Measurements from ENCODE around the gene HGFAC.

The HGFAC gene

GRCh38 chr4:3441501-3442459, at the start of gene HGFAC:
Gene HGFAC (plus strand): TSS chr4:3441968. CDS start chr4:3442002, 34 bp downstream.
- no peak for DNase-seq (ENCODE audit: low spot score)

GRCh38 chr4:3392321-3392720, 49.4 kb upstream of the HGFAC start:
- no peak for DNase-seq (ENCODE audit: low spot score)

- DNase-seq (ENCODE audit: low spot score), result no peak
Observed at GRCh38 chr4:3393171-3393570, 48.6 kb upstream of the HGFAC start.

- DNase-seq (ENCODE audit: low spot score), result no peak
Observed at GRCh38 chr4:3396600-3396999, 45.2 kb upstream of the HGFAC start.

GRCh38 chr4:3397128-3397527, 44.6 kb upstream of the HGFAC start:
- no peak for DNase-seq (ENCODE audit: low spot score)

- DNase-seq (ENCODE audit: low spot score), result no peak
Observed at GRCh38 chr4:3399277-3400194, 42.2 kb upstream of the HGFAC start.

GRCh38 chr4:3401436-3402171, 40.2 kb upstream of the HGFAC start:
- DNase-seq (ENCODE audit: low spot score), result no peak

GRCh38 chr4:3402491-3403347, 39.0 kb upstream of the HGFAC start:
- no peak for DNase-seq (ENCODE audit: low spot score)

- no peak for DNase-seq (ENCODE audit: low spot score)
Observed at GRCh38 chr4:3403348-3403906, 38.3 kb upstream of the HGFAC start.

GRCh38 chr4:3404546-3404945, 37.2 kb upstream of the HGFAC start:
- DNase-seq (ENCODE audit: low spot score), result no peak

- DNase-seq (ENCODE audit: low spot score), result no peak
Observed at GRCh38 chr4:3405176-3405575, 36.6 kb upstream of the HGFAC start.

GRCh38 chr4:3406021-3406420, 35.7 kb upstream of the HGFAC start:
- DNase-seq (ENCODE audit: low spot score), result no peak

GRCh38 chr4:3406431-3406830, 35.3 kb upstream of the HGFAC start:
- no peak for DNase-seq (ENCODE audit: low spot score)

- DNase-seq (ENCODE audit: low spot score), result no peak
Observed at GRCh38 chr4:3407171-3407771, 34.5 kb upstream of the HGFAC start.

GRCh38 chr4:3407930-3408792, 33.6 kb upstream of the HGFAC start:
- DNase-seq (ENCODE audit: low spot score), result no peak

- DNase-seq (ENCODE audit: low spot score), result no peak
Observed at GRCh38 chr4:3408793-3409330, 32.9 kb upstream of the HGFAC start.

- no peak for DNase-seq (ENCODE audit: low spot score)
Observed at GRCh38 chr4:3409571-3410091, 32.1 kb upstream of the HGFAC start.

- no peak for DNase-seq (ENCODE audit: low spot score)
Observed at GRCh38 chr4:3410401-3411135, 31.2 kb upstream of the HGFAC start.

All from COLO829 (cell line).